IPS DF 6.9 (cell line): ENCODE results near the gene HGD.
"Not testable (repeated sequence)": the region's sequence is repeated elsewhere in the genome, so short reads cannot be mapped to it uniquely, and the experiment has no call there.

ENCODE experiments used
- DNase-seq: peaks from one replicate; pipeline ENCODE4 v3.0.0-alpha.2; 2013; ENCODE audit warnings: low read depth, low spot score
- H3K27ac ChIP-seq: one replicate; pipeline ENCODE4 v1.5.1; 2013; ENCODE audit warnings: low read length, control low read depth
- H3K27me3 ChIP-seq: 2 replicates; pipeline ENCODE4 v1.6.1; 2013; ENCODE audit warnings: mild to moderate bottlenecking, low read length; ENCODE audit not compliant: control insufficient read depth, insufficient read depth
- H3K36me3 ChIP-seq: 2 replicates; pipeline ENCODE4 v1.6.1; 2013; ENCODE audit warnings: low read length; ENCODE audit not compliant: control insufficient read depth, insufficient read depth
- H3K4me1 ChIP-seq: 2 replicates; pipeline ENCODE4 v1.6.1; 2013; ENCODE audit warnings: low read length; ENCODE audit not compliant: control insufficient read depth, insufficient read depth
- H3K4me3 ChIP-seq: 2 replicates; pipeline ENCODE4 v1.5.1; 2013; ENCODE audit warnings: mild to moderate bottlenecking, low read length
- H3K9me3 ChIP-seq: 2 replicates; pipeline ENCODE4 v1.6.1; 2013; ENCODE audit warnings: low read length, inconsistent platforms; ENCODE audit not compliant: control insufficient read depth, insufficient read depth
- WGBS: extraction: QIAGEN DNeasy Blood & Tissue Kit; methylation state at CpG from one replicate; pipeline ENCODE4 v1.1.7; 2013; ENCODE audit warnings: mixed read lengths, missing lambda C conversion rate; ENCODE audit not compliant: insufficient read length, insufficient coverage; 5-methylcytosine and 5-hydroxymethylcytosine counted together

HGD gene, protein sequence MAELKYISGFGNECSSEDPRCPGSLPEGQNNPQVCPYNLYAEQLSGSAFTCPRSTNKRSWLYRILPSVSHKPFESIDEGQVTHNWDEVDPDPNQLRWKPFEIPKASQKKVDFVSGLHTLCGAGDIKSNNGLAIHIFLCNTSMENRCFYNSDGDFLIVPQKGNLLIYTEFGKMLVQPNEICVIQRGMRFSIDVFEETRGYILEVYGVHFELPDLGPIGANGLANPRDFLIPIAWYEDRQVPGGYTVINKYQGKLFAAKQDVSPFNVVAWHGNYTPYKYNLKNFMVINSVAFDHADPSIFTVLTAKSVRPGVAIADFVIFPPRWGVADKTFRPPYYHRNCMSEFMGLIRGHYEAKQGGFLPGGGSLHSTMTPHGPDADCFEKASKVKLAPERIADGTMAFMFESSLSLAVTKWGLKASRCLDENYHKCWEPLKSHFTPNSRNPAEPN

DNA sequence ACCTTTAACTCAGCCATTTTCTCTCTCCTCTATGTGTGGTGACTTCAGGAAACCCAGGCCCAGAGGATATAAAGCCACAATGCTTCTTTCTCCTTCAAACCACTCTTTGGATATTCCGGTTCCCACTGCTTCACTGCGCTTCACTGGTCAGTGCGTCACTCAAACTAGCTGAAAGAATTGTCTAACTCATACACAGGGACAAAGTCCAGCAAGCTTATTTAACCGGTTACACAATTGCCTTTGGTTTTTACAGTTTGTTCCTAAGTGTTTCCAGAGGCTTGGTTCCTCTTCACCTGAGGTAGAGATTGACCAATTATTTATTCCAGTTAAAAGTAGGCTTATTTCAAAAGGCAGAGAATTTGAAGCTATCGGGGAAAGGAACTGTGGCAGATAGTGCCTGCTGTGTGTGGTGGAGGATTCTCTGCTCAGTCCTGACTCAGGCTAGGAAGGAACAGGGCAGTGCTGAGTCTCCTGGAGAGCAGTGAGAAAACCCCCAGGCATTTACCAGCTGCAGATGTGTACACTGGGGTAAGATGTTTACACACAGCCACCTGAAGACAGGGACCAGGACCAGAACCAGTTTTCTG, at the start of gene HGD:
Gene HGD, minus strand, starts transcription at position 145 of the 587 bp plus-strand sequence. Its CDS starts 128 bp downstream, at position 17.
- no peaks in the 10 kb centered on the region for H3K27me3 ChIP-seq
- no peak within 1 kb of the TSS for H3K4me3 ChIP-seq
- no peak within 1 kb of the TSS for H3K27ac ChIP-seq
- peaks cover 2% of the 10 kb centered on the region for H3K4me1 ChIP-seq
- whole genome bisulfite sequencing = no CpG with 5 or more reads among the region's 5 CpGs
- no peak for DNase-seq
- H3K9me3 ChIP-seq = no peaks in the 10 kb centered on the region
- H3K36me3 ChIP-seq = no peaks in the 10 kb centered on the region

DNA sequence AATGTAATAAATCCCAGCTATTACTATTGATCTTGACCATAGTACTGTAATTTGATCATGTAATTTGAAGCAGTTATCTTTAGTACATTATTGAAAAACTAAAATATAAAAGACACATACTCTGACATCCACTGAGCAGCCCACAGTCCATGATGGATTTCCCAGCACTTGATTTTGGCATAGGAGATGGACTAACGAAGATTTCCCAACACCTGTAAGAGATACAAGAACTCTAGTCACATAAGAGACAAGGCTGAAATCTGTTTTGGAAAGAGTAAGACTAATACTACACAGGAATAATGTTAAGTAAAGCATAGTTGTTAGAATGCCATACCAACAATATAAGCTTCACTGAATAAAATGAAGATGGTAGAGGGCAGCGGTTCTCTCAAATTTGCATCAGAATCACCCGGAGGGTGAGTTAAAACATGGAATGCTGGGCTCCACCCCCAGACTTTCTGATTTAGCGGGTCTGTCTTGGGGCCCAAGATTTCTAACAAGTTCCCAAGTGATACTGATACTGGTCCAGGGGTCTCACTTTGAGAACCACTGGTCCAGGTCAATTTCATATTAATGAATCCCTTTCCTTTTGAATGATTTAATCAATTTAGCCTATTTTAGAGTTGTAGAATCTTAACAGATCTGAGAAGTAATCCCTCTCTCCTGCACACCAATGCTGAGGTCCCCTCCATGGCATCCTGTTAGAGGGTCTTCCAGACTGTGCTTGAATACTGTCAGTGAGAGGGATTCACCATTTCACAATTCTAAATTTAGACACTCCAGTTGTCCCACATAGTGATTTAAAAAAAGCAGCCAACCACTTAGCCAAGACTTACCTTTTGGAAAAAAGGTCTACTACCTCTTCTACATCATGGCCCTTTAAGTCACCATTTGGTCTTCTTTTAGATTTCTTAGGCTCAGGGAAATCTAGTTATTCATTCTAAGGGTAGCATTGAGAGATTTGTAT, 48.8 kb upstream of the HGD start:
- Histone ChIP-seq H3K36me3 (no peaks in the 10 kb centered on the region), H3K4me3 (no peak overlapping the region), H3K4me1 (no peaks in the 10 kb centered on the region), H3K9me3 (no peaks in the 10 kb centered on the region), H3K27me3 (no peaks in the 10 kb centered on the region), H3K27ac (no peak overlapping the region)
- WGBS = no CpG with 5 or more reads among the region's 4 CpGs
- DNase-seq = no peak

DNA sequence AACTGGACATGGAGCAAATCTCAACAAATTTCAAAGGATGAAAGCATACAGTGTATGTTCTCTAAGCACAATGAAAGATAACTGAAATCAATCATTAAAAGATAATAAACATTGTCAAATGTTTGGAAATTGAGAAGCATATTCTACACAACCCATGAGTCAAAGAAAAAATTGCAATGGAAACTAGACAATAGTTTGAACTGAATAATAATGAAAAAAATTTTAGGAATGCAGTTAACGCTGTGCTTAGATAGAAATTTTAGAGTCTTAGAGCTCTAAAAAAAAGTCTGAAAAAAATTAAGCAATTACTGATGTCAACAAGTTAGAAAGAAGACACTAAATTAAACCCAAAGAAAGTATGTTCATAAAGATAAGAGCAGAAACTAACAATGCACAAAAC, 44.8 kb upstream of the HGD start:
- WGBS = no CpG with 5 or more reads among the region's 1 CpG
- H3K27me3 ChIP-seq = no peaks in the 10 kb centered on the region
- H3K27ac ChIP-seq = no peak overlapping the region
- H3K4me3 ChIP-seq = no peak overlapping the region
- H3K36me3 ChIP-seq = no peaks in the 10 kb centered on the region
- H3K9me3 ChIP-seq = no peaks in the 10 kb centered on the region
- H3K4me1 ChIP-seq = no peaks in the 10 kb centered on the region
- no peak for DNase-seq

DNA sequence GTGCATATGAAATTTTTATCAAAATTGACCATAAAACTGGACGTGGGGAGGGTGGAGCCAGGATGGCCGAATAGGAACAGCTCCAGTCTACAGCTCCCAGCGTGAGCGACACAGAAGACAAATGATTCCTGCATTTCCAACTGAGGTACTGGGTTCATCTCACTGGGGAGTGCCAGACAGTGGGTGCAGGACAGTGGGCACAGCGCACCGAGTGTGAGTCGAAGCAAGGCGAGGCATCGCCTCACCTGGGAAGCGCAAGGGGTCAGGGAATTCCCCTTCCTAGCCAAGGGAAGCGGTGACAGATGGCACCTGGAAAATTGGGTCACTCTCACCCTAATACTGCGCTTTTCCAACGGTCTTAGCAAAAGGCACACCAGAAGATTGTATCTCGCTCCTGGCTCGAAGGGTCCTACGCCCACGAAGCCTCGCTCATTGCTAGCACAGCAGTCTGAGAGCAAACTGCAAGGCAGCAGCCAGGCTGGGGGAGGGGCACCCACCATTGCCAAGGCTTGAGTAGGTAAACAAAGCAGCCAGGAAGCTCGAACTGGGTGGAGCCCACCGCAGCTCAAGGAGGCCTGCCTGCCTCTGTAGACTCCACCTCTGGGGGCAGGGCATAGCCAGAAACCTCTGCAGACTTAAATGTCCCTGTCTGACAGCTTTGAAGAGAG, 37.3 kb upstream of the HGD start:
- not testable (repeated sequence) for H3K36me3 ChIP-seq, H3K27ac ChIP-seq, H3K9me3 ChIP-seq, DNase-seq, H3K27me3 ChIP-seq, H3K4me1 ChIP-seq
- whole genome bisulfite sequencing = no CpG with 5 or more reads among the region's 20 CpGs
- H3K4me3 ChIP-seq = peak overlapping the region; percentile 52; the same call in 1 of the 2 replicates

DNA sequence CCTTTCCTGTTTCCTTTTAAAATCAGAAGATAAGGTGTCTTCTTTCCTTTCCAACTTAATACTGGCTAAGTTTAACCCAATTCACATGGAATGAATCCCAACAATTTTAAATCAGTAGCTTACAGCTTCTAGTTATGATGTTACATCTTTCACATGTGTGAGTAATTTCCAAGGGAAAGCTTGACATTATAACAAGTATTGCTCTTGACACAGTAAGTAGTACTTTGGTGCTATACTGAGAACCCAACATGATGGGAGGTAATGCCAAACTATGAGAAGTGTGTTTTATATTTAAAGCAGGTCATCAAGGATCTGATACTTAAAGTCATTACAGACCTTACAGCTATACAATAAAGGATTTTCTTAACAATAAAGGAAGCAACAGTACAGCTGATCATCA, 31.2 kb upstream of the HGD start:
- no peaks in the 10 kb centered on the region for H3K36me3 ChIP-seq
- H3K9me3 ChIP-seq = no peaks in the 10 kb centered on the region
- no peaks in the 10 kb centered on the region for H3K27me3 ChIP-seq
- H3K27ac ChIP-seq = no peak overlapping the region
- DNase-seq = no peak
- H3K4me3 ChIP-seq = no peak overlapping the region
- no peaks in the 10 kb centered on the region for H3K4me1 ChIP-seq

DNA sequence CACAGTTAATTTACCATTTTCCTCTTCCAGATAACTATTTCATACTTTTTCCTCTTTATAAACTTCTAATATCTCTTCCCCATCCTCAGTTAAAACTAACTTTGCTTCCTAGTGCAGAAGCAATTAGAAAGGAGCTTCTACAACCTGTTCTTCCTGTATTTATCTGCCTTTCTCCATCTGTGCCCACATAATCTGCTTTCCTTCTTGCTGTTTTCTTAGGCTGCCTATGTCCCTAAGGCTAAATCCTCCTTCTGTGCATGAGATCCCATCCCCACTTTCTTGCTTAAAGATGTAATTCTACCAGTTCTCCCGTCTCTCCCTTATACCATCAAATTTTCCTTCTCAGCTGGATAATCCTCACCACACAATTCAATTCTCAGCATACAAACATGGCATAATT, 28.3 kb upstream of the HGD start:
- WGBS = 100% methylated on average over 1 of the region's 1 CpG
- Histone ChIP-seq H3K27ac (no peak overlapping the region), H3K9me3 (no peaks in the 10 kb centered on the region), H3K36me3 (no peaks in the 10 kb centered on the region), H3K27me3 (no peaks in the 10 kb centered on the region), H3K4me1 (no peaks in the 10 kb centered on the region), H3K4me3 (no peak overlapping the region)
- no peak for DNase-seq

DNA sequence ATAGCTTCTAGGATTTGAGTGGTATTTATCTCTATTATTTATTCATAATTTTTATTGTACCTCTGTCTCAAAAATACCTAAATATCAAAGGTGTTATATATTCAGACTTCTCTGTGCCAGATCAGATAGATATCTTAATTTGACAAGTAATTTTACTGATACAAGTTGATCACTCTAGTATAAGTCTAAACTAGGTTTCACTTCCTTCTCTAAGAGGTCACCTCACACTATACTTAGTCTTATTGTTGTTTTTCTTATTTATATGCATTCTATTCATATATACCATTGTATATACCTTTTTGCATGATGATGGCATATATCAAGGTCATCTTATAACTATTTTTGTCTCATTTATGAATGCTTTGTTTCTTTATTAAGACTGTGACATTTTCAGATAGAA, 26.4 kb upstream of the HGD start:
- no peaks in the 10 kb centered on the region for H3K9me3 ChIP-seq
- no peak for DNase-seq

DNA sequence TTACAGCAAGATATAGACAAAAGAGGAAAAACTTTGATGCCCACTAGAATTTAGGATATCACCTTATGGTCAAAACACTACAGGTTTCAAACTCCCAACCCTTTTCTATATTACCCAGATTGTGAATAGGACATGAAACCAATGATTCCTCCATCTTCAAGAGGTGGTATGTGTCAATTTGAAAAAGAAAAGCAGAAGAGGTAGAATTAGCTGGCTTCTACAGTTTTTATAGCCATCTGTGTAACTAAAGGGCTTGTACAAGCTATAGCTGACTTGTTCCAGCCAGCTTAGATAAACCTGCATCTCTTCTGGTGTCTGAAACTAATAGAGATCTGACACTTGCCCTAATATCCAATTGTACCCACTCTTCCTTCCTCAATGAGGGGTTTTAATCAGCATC, 24.9 kb upstream of the HGD start:
- no peaks in the 10 kb centered on the region for H3K4me1 ChIP-seq
- H3K36me3 ChIP-seq = no peaks in the 10 kb centered on the region; the same call in 1 of the 2 replicates
- no peak overlapping the region for H3K4me3 ChIP-seq
- H3K27ac ChIP-seq = no peak overlapping the region
- no peak for DNase-seq
- H3K9me3 ChIP-seq = no peaks in the 10 kb centered on the region
- H3K27me3 ChIP-seq = no peaks in the 10 kb centered on the region

More for the DNA sequence above, 26.4 kb upstream of the HGD start:
- H3K36me3 ChIP-seq = no peaks in the 10 kb centered on the region
- H3K4me3 ChIP-seq = no peak overlapping the region
- H3K4me1 ChIP-seq = no peaks in the 10 kb centered on the region
- H3K27me3 ChIP-seq = no peaks in the 10 kb centered on the region
- H3K27ac ChIP-seq = no peak overlapping the region

DNA sequence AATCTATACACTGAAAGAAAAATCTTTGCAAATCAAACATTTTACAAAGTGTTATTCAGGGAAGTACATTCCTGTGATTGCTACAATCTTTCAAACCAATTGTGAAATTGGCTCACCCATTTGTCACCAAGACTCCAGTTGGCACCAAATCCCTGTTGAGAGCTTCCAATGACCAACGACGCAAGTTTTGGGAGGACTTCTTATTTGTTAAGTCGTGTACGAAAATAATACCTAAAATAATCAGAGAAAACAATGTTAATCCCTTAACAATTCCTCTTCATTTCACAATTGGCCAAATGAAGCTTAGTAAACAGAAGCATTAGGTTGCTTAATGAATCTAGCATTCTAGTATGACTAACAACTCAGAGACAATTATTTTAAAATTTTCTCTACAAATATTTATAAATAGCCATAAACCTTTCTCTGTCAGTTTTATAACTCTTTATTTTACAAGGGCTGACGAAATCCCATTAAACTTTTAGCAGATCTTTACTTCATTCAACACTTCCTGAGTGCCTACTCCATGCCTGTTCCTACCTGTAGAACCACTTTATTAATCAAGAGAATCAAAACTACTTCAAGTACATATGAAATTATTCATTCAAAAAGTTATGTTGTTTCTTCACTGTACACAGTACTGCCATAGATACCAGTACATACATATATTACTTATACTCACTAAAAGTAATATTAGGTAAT, 24.0 kb upstream of the HGD start:
- no peaks in the 10 kb centered on the region for H3K9me3 ChIP-seq
- H3K27me3 ChIP-seq = no peaks in the 10 kb centered on the region
- no peaks in the 10 kb centered on the region; the same call in 1 of the 2 replicates for H3K36me3 ChIP-seq
- no peak for DNase-seq
- no peak overlapping the region for H3K27ac ChIP-seq
- WGBS = no CpG with 5 or more reads among the region's 5 CpGs
- H3K4me1 ChIP-seq = no peaks in the 10 kb centered on the region
- H3K4me3 ChIP-seq = no peak overlapping the region
